Measurements from ENCODE around the gene TBL1X.
A peak's percentile ranks its signal among the peaks of the same experiment; 100 is the strongest.
"Not testable (repeated sequence)": the region's sequence is repeated elsewhere in the genome, so short reads cannot be mapped to it uniquely, and the experiment has no call there.

TBL1X gene

DNA sequence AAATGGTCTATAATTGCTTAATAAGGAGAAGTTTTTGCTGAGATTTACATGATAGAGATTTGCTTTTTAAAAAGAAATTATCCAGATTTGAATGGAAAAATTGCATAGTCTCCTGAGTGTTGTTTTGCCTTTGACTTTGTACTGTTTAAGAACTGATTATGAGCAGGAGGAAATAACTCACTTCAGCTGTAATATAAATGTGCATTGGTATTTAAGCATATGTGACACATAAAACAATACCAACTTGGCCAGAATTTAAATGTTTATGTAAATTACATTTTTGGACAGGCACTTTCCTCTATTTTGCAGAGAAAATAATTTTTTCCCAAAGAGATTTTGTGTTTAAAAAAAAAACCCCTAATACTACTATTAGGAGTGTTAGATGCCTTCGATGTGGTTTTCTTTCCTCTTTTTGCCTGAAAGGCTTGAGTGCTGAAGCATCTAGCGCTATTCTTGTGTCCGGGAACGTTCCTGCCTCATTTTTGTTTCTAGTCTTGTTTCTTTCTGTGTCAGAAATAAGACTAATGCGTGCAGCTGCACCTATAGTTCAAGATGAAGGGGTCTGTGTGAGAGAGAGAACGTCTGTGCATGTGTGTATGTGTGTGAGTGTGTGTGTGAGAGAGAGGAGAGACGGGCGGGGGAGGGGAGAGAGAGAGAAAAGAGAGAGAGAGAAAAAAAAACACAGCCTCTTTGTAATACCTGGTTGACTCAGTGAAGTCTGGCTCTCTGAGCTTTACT is 60.8 kb downstream of the TBL1X start:
- in situ Hi-C loops (cut with MboI; ENCODE audit: low pct_unique_long_range_greater_than_20kb, low sequenced_read_pairs), result no loop called here
- DNase-seq, result no peak

GRCh38 chrX:9526965-9527364 is 62.1 kb downstream of the TBL1X start:
- in situ Hi-C loops (cut with MboI; ENCODE audit: low pct_unique_long_range_greater_than_20kb, low sequenced_read_pairs), result no loop called here
- DNase-seq, result no peak

DNA sequence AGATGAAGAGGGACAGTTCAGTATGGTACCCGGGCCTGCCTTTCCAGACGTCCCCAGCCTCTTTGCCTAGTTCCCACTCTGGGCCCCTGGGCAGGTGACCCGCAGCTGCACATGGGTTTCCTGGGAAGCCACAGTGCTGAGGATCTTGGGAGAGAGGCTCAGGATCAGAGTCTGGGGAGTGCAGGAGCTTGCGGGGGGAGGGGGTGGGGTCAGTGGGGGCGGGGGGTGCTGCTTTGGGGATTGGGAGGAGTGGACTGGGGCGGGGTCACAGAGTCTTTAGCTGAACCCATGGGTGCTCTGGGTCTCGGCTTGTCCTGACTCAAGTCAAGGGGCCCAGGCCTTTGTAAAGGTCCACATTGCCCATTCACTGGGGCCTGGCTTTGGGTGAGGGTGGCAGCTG is 63.6 kb downstream of the TBL1X start:
- in situ Hi-C loops (cut with MboI; ENCODE audit: low pct_unique_long_range_greater_than_20kb, low sequenced_read_pairs), result no loop called here
- no peak for DNase-seq

- in situ Hi-C loops (cut with MboI; ENCODE audit: low pct_unique_long_range_greater_than_20kb, low sequenced_read_pairs), result no loop called here
- DNase-seq, result no peak
These were observed 64.4 kb downstream of the TBL1X start for GRCh38 chrX:9529223-9529622.

GRCh38 chrX:9530848-9531274 is 66.0 kb downstream of the TBL1X start:
- DNase-seq, result no peak
- in situ Hi-C loops (cut with MboI; ENCODE audit: low pct_unique_long_range_greater_than_20kb, low sequenced_read_pairs), result no loop called here

- no peak for DNase-seq
- in situ Hi-C loops (cut with MboI; ENCODE audit: low pct_unique_long_range_greater_than_20kb, low sequenced_read_pairs), result no loop called here
These were observed 67.5 kb downstream of the TBL1X start for GRCh38 chrX:9532349-9532748.

DNA sequence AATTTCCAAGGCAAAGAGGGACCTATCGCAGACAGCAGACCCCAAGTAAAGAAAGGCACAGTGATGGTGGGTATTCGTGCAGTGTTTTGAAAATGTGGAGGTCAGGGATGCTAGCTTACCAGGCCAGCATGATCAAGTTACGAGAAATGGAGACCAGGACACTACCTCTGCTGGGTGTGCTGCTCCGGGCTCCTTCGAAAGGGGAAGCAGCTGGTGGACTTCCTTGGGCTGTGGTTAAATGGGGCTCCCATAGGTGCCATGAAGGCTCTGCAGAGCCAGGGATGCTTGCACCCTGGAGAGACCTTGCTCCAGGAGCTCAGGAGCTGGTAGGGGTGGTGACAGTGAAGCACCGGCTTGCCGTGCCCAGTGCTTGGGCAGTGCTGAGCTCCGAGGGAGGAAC is 68.8 kb downstream of the TBL1X start:
- peak; percentile 60 for DNase-seq
- in situ Hi-C loops (cut with MboI; ENCODE audit: low pct_unique_long_range_greater_than_20kb, low sequenced_read_pairs), result no loop called here

DNA sequence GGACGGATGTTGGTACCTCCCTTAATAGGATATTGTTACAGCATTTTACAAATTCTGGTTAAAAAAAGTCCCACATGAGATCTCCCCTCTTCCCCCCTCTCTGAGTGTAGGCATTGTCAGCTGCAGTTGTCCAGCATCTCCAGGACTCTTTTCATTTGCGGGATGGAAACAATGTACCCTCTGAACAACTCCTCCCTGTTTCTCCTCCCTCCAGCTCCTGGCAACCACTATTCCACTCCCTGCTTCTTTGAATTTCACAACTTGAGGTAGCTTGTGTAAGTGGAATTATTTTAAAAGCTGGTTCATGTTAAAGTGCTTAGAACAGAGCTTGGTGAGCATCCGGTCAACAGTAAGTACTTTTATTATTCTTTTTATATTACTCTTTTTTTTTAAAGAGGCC is 69.8 kb downstream of the TBL1X start:
- in situ Hi-C loops (cut with MboI; ENCODE audit: low pct_unique_long_range_greater_than_20kb, low sequenced_read_pairs), result no loop called here
- DNase-seq, result no peak

GRCh38 chrX:9535101-9535500 is 70.2 kb downstream of the TBL1X start:
- DNase-seq, result peak; percentile 56
- in situ Hi-C loops (cut with MboI; ENCODE audit: low pct_unique_long_range_greater_than_20kb, low sequenced_read_pairs), result no loop called here

DNA sequence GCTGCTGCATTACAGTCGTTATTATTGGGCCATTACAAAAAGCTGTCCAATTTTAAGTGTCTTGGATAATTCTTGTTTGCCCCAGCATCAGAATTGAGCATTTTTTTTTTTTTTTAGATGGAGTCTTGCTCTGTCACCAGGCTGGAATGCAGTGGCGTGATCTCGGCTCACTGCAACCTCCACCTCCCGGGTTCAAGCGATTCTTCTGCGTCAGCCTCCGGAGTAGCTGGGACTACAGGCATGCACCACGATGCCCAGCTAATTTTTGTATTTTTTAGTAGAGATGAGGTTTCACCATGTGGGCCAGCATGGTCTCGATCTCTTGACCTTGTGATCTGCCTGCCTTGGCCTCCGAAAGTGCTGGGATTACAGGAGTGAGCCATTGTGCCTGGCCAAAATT is 71.3 kb downstream of the TBL1X start:
- DNase-seq; in situ Hi-C loops (cut with MboI; ENCODE audit: low pct_unique_long_range_greater_than_20kb, low sequenced_read_pairs): not testable (repeated sequence)

DNA sequence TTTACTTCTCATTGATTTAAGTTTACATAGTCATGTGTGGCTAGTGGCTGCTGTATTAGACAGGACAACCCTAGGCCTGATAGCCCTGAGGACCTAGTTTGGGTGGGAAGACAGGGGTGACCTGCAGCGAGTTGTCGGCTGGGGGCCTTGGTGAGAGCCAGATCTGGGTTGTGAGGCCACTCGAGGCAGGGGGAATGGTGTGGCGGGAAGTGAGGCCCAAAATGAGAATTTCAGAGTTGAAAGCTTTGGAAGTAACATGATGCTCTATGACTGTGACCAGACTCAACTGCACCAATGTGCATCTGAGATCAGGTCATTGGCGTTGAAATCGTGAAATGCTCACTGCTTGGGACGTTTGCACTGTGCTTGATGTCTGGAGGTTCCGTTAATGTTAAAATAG is 72.9 kb downstream of the TBL1X start:
- in situ Hi-C loops (cut with MboI; ENCODE audit: low pct_unique_long_range_greater_than_20kb, low sequenced_read_pairs), result no loop called here
- DNase-seq, result no peak

- no peak for DNase-seq
- in situ Hi-C loops (cut with MboI; ENCODE audit: low pct_unique_long_range_greater_than_20kb, low sequenced_read_pairs), result no loop called here
These were observed 73.7 kb downstream of the TBL1X start for GRCh38 chrX:9538544-9539045.

DNA sequence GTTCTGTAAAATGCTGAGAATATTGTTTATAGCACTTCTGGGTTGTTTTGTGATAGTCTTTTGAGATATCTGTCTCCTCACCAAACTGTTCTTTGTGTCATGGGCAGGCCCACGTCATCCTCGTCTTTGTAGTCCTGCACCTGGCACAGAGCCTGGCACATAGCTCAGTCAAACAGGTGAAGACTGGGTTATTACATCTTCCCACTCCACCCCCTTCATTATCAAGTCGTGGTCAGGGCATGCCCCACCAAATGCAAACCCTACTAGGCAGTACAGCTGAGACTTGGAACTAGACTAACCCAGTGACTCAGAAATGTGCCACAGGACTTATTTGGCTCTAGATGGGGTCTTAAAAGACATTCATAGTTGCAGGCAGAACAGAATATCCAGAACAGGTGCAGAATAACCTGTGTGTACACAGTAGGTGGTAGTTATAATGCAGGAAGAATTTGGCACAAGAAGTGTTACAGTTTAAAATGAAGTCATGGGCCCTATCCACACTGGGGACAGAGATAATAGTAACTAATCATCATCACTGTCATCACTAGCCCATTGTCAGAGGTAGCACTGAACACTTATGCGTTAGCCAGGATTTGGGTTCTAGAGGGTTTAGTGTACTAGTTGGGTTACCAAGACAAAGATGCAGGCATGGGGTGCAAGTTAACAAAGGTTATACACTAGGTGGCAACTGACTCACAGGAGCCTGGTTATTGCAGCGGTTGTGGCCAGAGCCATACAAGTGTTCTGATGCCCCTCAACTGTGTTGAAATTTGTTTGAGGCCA is 74.9 kb downstream of the TBL1X start:
- in situ Hi-C loops (cut with MboI; ENCODE audit: low pct_unique_long_range_greater_than_20kb, low sequenced_read_pairs), result no loop called here
- DNase-seq, result no peak

DNA sequence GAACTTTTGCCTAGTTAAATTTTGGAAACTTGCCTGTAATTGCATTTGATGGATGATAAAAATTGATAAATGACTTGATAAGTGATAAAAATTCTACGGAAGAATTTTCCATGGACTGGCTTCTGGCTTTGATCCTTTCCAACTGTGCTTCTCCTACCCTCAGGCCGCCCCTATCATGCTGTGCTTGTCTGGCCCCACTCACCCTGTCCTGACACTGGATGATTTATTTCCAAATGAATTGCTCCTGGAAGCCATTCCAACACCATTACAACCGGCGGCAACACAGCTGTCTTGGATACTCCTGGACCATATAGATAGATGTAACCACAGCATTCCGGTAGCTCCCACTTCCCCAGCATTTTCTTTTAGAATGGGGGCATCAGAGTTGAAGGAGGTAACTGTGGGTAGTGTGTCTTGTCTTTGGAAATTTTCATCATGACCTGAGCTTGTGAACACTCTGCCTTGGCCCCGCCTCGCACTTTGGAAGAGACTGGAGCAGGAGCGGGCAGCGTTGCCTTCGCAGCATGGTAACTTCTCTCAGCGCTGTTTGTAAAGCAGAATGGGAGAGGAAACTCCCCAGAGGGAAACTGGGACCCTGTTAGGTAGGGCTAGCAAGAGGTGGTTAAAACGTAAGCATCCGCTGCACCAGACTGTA is 77.4 kb downstream of the TBL1X start:
- in situ Hi-C loops (cut with MboI; ENCODE audit: low pct_unique_long_range_greater_than_20kb, low sequenced_read_pairs), result no loop called here
- DNase-seq, result no peak

DNA sequence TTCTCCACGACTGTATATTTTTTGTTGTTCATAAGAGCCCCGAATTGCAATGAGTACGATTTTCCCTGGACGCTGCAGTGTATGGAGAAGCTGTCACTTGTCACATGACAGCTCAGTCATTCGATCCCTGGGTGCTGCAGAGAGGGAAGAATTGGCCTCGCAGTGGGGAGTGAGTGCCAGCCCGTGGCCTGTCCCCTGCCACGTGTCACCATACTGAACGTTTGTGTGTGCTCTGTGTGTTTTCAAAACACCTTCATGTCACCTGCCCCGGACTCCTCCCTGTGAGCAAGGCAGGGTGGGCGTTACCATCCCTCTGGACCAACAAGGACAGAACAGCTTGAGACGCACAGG is 77.9 kb downstream of the TBL1X start:
- in situ Hi-C loops (cut with MboI; ENCODE audit: low pct_unique_long_range_greater_than_20kb, low sequenced_read_pairs), result no loop called here
- no peak for DNase-seq

GRCh38 chrX:9555354-9555753 is 90.5 kb downstream of the TBL1X start:
- in situ Hi-C loops (cut with MboI; ENCODE audit: low pct_unique_long_range_greater_than_20kb, low sequenced_read_pairs), result no loop called here
- DNase-seq, result peak; percentile 65

DNA sequence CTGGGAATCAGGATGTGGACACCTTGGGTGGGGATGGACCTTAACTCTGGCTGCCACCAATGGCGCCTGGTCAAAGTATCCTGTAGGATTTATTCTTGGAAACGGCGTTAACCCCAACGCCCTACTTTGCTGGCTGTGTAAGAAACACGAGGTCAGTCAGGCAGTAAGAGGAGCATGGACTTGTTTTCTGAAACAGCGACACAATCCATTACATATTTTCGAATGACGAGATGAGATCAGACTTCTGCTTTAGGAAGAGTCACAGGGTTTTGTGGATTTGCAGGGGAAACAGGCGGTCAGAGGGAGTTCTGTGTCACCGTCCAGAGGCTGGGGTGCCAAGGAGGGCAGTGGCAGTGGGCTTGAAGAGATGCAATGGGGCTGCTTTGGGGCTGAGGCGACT is 92.2 kb downstream of the TBL1X start:
- DNase-seq, result no peak
- in situ Hi-C loops (cut with MboI; ENCODE audit: low pct_unique_long_range_greater_than_20kb, low sequenced_read_pairs), result no loop called here

DNA sequence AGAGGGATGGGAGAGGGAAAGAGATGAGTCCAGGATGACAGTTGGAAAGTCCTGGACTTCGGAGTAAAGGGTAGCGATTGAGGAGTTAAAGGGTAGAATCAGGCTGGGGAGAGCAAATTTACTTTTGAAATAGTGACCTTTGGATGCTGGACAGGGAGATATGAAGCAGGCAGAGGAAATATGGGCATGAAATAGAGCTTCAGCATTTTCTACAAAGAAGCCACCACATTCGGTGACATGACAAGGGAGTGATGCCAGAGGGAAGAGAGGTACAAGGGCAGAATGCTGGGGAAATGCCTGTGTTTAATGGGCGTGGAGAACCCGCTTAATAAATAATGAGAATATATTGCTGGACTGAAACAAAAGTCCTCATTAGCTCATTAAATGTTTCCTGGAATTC is 92.7 kb downstream of the TBL1X start:
- no peak for DNase-seq
- in situ Hi-C loops (cut with MboI; ENCODE audit: low pct_unique_long_range_greater_than_20kb, low sequenced_read_pairs), result no loop called here

DNA sequence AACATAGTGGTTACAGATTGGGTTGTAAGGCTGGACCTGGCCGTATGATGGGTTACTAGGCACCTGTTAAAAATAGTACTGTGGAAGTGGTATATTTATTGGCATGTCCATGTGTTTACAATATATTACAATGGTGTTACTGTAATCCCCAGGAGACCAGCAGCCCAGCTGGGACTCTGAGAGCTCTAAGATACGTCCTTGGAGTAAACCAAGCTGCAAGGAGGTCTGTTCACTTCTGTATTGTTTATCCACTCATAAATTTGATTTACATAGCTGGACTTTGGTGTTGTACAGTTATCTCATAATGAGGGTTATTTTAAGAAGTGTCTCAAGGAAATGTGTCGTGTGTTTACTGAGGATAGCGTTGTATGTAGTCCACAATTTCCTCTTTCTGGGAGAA is 93.8 kb downstream of the TBL1X start:
- in situ Hi-C loops (cut with MboI; ENCODE audit: low pct_unique_long_range_greater_than_20kb, low sequenced_read_pairs), result no loop called here
- DNase-seq, result no peak

DNA sequence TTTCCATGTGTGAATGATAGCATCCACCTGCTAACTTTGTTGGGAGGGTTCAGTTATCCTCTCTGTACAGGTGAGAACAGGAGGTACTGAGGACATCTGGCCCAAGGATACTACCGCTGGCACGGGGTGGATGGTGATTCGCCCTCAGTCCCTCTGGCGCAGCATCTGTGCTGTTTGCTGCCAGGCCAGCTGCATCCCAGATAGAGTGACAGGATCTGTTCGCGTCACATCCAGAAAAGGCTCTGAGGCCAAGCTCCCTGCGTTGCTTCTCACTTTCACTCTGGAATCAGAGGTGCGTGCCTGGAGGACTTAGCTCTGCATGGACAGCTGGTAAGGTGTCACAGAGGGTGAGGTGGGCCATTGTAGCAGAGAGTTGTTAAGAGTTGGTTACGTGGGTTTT is 95.4 kb downstream of the TBL1X start:
- no peak for DNase-seq
- in situ Hi-C loops (cut with MboI; ENCODE audit: low pct_unique_long_range_greater_than_20kb, low sequenced_read_pairs), result no loop called here

Measured in KBM-7 (cell line).